ENCODE results near the gene OTUD1. TPM values are rescaled to one million over a fixed set of nuclear protein-coding genes. Genes with fewer than 3 reads are reported as not detected.

OTUD1 gene
- polyA plus RNA-seq, 1 donor (not counting 4 experiments of a cell fraction or from before 2014, with no cell fraction given): 4.7 TPM

DNA sequence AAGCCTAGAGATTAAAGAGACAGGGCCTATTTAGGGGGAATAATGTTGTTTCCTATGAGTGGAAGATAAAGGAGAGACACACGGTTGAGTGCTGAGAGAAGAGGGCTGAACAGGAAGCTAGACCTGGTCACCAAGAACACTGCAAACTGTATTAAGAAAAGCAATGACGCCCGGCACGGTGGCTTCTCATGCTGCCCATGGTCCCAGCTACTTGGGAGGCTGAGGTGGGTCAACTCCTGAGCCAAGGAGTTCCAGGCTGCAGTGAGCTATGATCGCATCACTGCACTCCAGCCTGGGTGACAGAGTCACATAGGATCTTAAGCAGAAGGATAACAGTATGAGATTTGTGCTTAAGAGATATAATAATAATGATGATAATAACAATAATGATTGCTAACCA is 19.7 kb upstream of the OTUD1 start:
- dilution Hi-C loops (cut with MboI; ENCODE audit: extremely low pct_ligation_motif_present, low sequenced_read_pairs): no loop called here

DNA sequence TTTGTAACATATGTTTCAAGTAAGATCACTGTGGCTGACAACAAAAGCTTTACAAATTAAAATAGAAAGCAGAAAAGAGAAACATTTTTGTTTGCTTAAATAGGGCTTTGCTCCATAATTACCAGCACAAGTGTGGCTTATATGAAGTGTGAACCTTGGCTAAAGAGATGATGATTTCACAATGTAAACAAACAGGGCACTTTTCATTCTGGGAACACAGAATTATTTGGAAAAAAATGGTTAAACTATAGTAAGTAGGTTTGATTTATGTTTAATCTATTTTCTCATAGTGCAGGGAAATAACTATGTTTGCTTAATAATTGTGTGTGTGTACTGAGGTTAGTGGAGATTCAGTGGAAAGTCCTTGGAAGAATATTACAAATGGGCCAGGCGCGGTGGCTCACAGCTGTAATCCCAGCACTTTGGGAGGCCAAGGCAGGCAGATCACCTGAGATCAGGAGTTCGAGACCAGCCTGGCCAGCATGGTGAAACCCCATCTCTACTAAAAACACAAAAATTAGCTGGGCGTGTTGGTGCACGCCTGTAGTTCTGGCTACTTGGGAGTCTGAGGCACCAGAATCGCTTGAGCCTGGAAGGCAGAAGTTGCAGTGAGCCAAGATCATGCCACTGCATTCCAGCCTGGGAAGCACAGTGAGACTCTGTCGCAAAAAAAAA is 19.1 kb upstream of the OTUD1 start:
- Histone ChIP-seq H3K9ac (ENCODE audit: control insufficient read depth, extremely low read depth, insufficient read depth, low read length) (no peak overlapping the region), H3K27me3 (ENCODE audit: control insufficient read depth, extremely low read depth, insufficient read depth, low read length) (no peaks in the 10 kb centered on the region), H3K36me3 (ENCODE audit: control insufficient read depth in 2 of 2, extremely low read depth in 1 of 2, insufficient read depth in 2 of 2, low read length in 2 of 2) (no peaks in the 10 kb centered on the region), H3K4me2 (ENCODE audit: control insufficient read depth, extremely low read depth, insufficient read depth, low read depth, low read length) (no peak overlapping the region), H3K4me1 (ENCODE audit: control insufficient read depth, extremely low read depth, insufficient read depth, low read length) (peaks cover 11% of the 10 kb centered on the region), H2AFZ (ENCODE audit: control insufficient read depth, low read length) (no peak overlapping the region), H4K20me1 (ENCODE audit: control insufficient read depth, extremely low read depth, insufficient read depth, low read length) (no peaks in the 10 kb centered on the region), H3K4me3 (ENCODE audit: control insufficient read depth in 2 of 3, extremely low read depth in 1 of 3, insufficient read depth in 2 of 3, low read depth in 1 of 3, low read length in 3 of 3) (no peak overlapping the region), H3K79me2 (ENCODE audit: control insufficient read depth, insufficient read depth, low read length) (no peaks in the 10 kb centered on the region), H3K9me1 (ENCODE audit: control insufficient read depth, extremely low read depth, insufficient read depth, low read length) (no peaks in the 10 kb centered on the region), H3K9me3 (ENCODE audit: control insufficient read depth, low read depth, low read length) (no peaks in the 10 kb centered on the region), H3K27ac (ENCODE audit: control insufficient read depth, insufficient read depth, low read length) (no peak overlapping the region)
- TF ChIP-seq, protein P1, sequence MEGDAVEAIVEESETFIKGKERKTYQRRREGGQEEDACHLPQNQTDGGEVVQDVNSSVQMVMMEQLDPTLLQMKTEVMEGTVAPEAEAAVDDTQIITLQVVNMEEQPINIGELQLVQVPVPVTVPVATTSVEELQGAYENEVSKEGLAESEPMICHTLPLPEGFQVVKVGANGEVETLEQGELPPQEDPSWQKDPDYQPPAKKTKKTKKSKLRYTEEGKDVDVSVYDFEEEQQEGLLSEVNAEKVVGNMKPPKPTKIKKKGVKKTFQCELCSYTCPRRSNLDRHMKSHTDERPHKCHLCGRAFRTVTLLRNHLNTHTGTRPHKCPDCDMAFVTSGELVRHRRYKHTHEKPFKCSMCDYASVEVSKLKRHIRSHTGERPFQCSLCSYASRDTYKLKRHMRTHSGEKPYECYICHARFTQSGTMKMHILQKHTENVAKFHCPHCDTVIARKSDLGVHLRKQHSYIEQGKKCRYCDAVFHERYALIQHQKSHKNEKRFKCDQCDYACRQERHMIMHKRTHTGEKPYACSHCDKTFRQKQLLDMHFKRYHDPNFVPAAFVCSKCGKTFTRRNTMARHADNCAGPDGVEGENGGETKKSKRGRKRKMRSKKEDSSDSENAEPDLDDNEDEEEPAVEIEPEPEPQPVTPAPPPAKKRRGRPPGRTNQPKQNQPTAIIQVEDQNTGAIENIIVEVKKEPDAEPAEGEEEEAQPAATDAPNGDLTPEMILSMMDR (optimal IDR thresholded peaks at IDR 0.05 in 1 of 3, IDR thresholded peaks at IDR 0.05 in 1 of 3, conservative IDR thresholded peaks at IDR 0.05 in 1 of 3; ENCODE audit: extremely low read depth in 1 of 3, insufficient read depth in 2 of 3, low read length in 3 of 3): no peak
- TF ChIP-seq EZH2 (IDR thresholded peaks at IDR 0.05; ENCODE audit: low read length): no peak
- dilution Hi-C loops (cut with MboI; ENCODE audit: extremely low pct_ligation_motif_present, low sequenced_read_pairs): no loop called here
- DNase-seq (ENCODE audit: low read depth, low spot score) (peak; percentile 42), FAIRE-seq (no peak)

More for the DNA sequence above, 19.7 kb upstream of the OTUD1 start:
- TF ChIP-seq, protein P1 (optimal IDR thresholded peaks at IDR 0.05 in 1 of 3, IDR thresholded peaks at IDR 0.05 in 1 of 3, conservative IDR thresholded peaks at IDR 0.05 in 1 of 3; ENCODE audit: extremely low read depth in 1 of 3, insufficient read depth in 2 of 3, low read length in 3 of 3): no peak
- no peak for TF ChIP-seq EZH2 (IDR thresholded peaks at IDR 0.05; ENCODE audit: low read length)
- FAIRE-seq (no peak), DNase-seq (ENCODE audit: low read depth, low spot score) (no peak)
- no peak overlapping the region for H3K4me3 ChIP-seq (ENCODE audit: control insufficient read depth in 2 of 3, extremely low read depth in 1 of 3, insufficient read depth in 2 of 3, low read depth in 1 of 3, low read length in 3 of 3)
- H3K4me1 ChIP-seq (ENCODE audit: control insufficient read depth, extremely low read depth, insufficient read depth, low read length): peaks cover 11% of the 10 kb centered on the region
- H3K79me2 ChIP-seq (ENCODE audit: control insufficient read depth, insufficient read depth, low read length): no peaks in the 10 kb centered on the region
- no peak overlapping the region for H2AFZ ChIP-seq (ENCODE audit: control insufficient read depth, low read length)
- no peaks in the 10 kb centered on the region for H3K36me3 ChIP-seq (ENCODE audit: control insufficient read depth in 2 of 2, extremely low read depth in 1 of 2, insufficient read depth in 2 of 2, low read length in 2 of 2)
- no peaks in the 10 kb centered on the region for H3K27me3 ChIP-seq (ENCODE audit: control insufficient read depth, extremely low read depth, insufficient read depth, low read length)
- H3K9ac ChIP-seq (ENCODE audit: control insufficient read depth, extremely low read depth, insufficient read depth, low read length): no peak overlapping the region
- H3K9me1 ChIP-seq (ENCODE audit: control insufficient read depth, extremely low read depth, insufficient read depth, low read length): no peaks in the 10 kb centered on the region
- no peaks in the 10 kb centered on the region for H3K9me3 ChIP-seq (ENCODE audit: control insufficient read depth, low read depth, low read length)
- no peaks in the 10 kb centered on the region for H4K20me1 ChIP-seq (ENCODE audit: control insufficient read depth, extremely low read depth, insufficient read depth, low read length)
- no peak overlapping the region for H3K4me2 ChIP-seq (ENCODE audit: control insufficient read depth, extremely low read depth, insufficient read depth, low read depth, low read length)
- H3K27ac ChIP-seq (ENCODE audit: control insufficient read depth, insufficient read depth, low read length): no peak overlapping the region
